Measurements from ENCODE around the gene SERPINI1.

SERPINI1 gene

GRCh38 chr3:167843886-167844285 lies 108.4 kb downstream of the SERPINI1 start:
- H3K4me3 ChIP-seq (ENCODE audit: control insufficient read depth, low read depth, low read length) = no peak overlapping the region
- DNase-seq (ENCODE audit: low read depth) = no peak
- TF ChIP-seq CTCF (IDR thresholded peaks at IDR 0.05; ENCODE audit: control insufficient read depth, insufficient read depth, low read depth, low read length, missing control alignments) = no peak

DNA sequence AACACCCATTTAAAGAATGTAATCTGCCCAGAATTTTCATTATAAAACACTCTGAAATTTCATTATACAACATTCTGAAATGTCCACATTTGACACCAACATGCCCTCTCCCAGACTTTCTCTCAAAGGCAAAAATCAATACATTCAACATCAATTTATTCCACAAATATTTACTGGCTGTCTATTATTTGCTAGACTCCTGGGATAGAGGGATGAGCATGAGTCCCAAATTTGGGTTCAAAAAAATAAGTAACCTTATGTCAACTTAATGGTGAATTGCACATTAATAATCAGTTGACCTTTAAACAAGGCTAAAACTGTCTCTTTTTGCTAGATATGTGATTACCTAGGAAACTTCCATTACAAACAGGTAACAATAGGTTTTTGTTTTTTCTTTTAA lies 109.0 kb downstream of the SERPINI1 start:
- no peak overlapping the region for H3K4me3 ChIP-seq (ENCODE audit: control insufficient read depth, low read depth, low read length)
- TF ChIP-seq CTCF (IDR thresholded peaks at IDR 0.05; ENCODE audit: control insufficient read depth, insufficient read depth, low read depth, low read length, missing control alignments) = no peak
- DNase-seq (ENCODE audit: low read depth) = no peak

GRCh38 chr3:167851171-167851570 lies 115.7 kb downstream of the SERPINI1 start:
- TF ChIP-seq CTCF (IDR thresholded peaks at IDR 0.05; ENCODE audit: control insufficient read depth, insufficient read depth, low read depth, low read length, missing control alignments) = no peak
- H3K4me3 ChIP-seq (ENCODE audit: control insufficient read depth, low read depth, low read length) = no peak overlapping the region
- no peak for DNase-seq (ENCODE audit: low read depth)

DNA sequence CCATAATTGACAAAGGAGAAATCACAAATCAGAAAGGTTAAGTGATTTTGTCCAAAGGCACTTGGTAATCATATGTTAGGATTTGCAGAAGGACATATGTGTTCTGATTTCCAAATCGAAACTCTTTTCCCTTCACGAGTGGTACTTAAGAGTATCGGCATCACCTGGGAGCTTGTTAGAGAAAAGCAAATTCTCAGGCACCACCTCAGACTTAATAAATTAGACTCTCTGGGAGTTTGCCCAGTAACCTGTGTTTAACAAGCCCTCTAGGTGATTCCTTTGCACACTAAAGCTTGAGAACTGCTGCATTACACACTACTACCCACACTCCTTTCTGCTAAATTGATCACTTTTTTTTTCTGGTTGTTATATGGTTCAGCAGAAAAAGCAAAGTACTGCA lies 116.2 kb downstream of the SERPINI1 start:
- DNase-seq (ENCODE audit: low read depth) = no peak
- TF ChIP-seq CTCF (IDR thresholded peaks at IDR 0.05; ENCODE audit: control insufficient read depth, insufficient read depth, low read depth, low read length, missing control alignments) = no peak
- no peak overlapping the region for H3K4me3 ChIP-seq (ENCODE audit: control insufficient read depth, low read depth, low read length)

- H3K4me3 ChIP-seq (ENCODE audit: control insufficient read depth, low read depth, low read length) = no peak overlapping the region
- DNase-seq (ENCODE audit: low read depth) = no peak
- TF ChIP-seq CTCF (IDR thresholded peaks at IDR 0.05; ENCODE audit: control insufficient read depth, insufficient read depth, low read depth, low read length, missing control alignments) = no peak
Observed at GRCh38 chr3:167852216-167852615, 116.7 kb downstream of the SERPINI1 start.

DNA sequence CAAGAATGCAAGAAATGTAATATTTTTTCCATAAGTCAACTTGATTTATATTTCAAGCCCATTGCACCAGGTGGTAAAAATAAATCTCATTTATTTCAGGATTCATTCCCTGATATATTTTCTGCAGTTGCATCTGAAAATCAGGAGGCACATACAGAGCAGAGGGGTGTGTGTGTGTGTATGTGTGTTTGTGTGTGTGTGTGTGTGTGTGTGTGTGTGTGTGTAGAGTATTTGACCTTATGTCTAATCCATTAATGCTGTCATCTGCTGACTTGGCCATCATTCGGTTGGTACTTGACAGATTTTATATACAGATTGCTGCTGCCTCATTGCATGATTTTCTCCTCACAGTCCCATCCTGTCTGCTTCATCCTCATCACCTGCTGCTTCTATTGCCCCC lies 118.5 kb downstream of the SERPINI1 start:
- no peak for TF ChIP-seq CTCF (IDR thresholded peaks at IDR 0.05; ENCODE audit: control insufficient read depth, insufficient read depth, low read depth, low read length, missing control alignments)
- no peak overlapping the region for H3K4me3 ChIP-seq (ENCODE audit: control insufficient read depth, low read depth, low read length)
- no peak for DNase-seq (ENCODE audit: low read depth)

DNA sequence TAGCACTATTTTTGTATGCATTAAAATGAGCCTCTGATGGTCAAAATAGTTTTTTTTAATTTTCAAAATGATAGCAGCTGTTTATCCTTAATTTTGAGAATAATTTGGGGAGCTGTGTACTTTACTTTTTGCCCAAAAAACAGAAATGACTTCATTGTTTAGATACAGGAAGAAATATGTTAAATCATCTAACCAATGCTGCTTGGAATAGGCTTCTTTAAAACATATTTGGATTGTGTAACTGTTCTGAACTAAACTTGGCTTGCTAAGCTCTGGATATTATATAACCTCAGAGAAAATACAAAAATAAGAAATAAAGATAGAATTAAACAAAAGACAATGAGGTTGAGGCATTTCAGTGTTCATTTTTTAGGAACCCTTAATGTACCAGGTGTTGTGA lies 119.3 kb downstream of the SERPINI1 start:
- no peak overlapping the region for H3K4me3 ChIP-seq (ENCODE audit: control insufficient read depth, low read depth, low read length)
- no peak for DNase-seq (ENCODE audit: low read depth)
- TF ChIP-seq CTCF (IDR thresholded peaks at IDR 0.05; ENCODE audit: control insufficient read depth, insufficient read depth, low read depth, low read length, missing control alignments) = no peak

All from AG09309 (cell line).